Tibial nerve (tissue), 4 donors: ENCODE measurements around the gene ADCY2. TPM values are rescaled to one million over a fixed set of nuclear protein-coding genes. Genes with fewer than 3 reads are reported as not detected.

Source experiments
- DNase-seq, 2 donors: peaks; one replicate each; pipeline ENCODE4 v3.0.0-alpha.2; 2019; ENCODE audit warnings: low spot score in 2 of 2
- H3K27ac ChIP-seq, 4 donors: fragments of 200-600 bp; sonication (generic) in 3 of 4; one replicate each; pipeline ENCODE4 v1.5.1; 2017 to 2019; ENCODE audit warnings: mild to moderate bottlenecking in 1 of 4
- H3K27me3 ChIP-seq, 2 donors: fragments of 200-600 bp; sonication (generic) in 1 of 2; one replicate each; pipeline versions ENCODE4 v1.5.1 to v1.6.0; 2017 to 2019
- H3K36me3 ChIP-seq, 3 donors: fragments of 200-600 bp; sonication (generic); one replicate each; pipeline ENCODE4 v1.5.1; 2018 to 2019
- H3K4me1 ChIP-seq, 4 donors: fragments of 200-600 bp; sonication (generic) in 3 of 4; one replicate each; pipeline ENCODE4 v1.5.1; 2017 to 2019
- H3K4me3 ChIP-seq, 4 donors: fragments of 200-600 bp; sonication (generic) in 3 of 4; one replicate each; pipeline ENCODE4 v1.5.1; 2017 to 2019; ENCODE audit warnings: mild to moderate bottlenecking in 1 of 4, moderate library complexity in 1 of 4
- H3K9me3 ChIP-seq, 4 donors: fragments of 200-600 bp; sonication (generic) in 3 of 4; one replicate each; pipeline ENCODE4 v1.5.1; 2017 to 2019
- EP300 ChIP-seq, 2 donors: sonication (generic); formaldehyde crosslinking; IDR thresholded peaks; one replicate each; pipeline ENCODE4 v1.6.1; 2017; ENCODE audit warnings: antibody characterized with exemption in 2 of 2, mild to moderate bottlenecking in 1 of 2
- POLR2A ChIP-seq, 2 donors: fragments of 450-650 bp; IDR thresholded peaks; one replicate each; pipeline ENCODE4 v1.6.1; 2017; ENCODE audit warnings: antibody characterized with exemption in 2 of 2, mild to moderate bottlenecking in 2 of 2, moderate library complexity in 2 of 2
- WGBS, 2 donors: methylation state at CpG; one replicate each; pipeline ENCODE4 v1.1.5; 2018; 5-methylcytosine and 5-hydroxymethylcytosine counted together
- total RNA-seq, 4 donors: library from RNA; depleted of rRNA; stranded (reverse); fragments of >200 nt; gene quantifications; one replicate each; pipeline ENCODE4 v1.1.0, GENCODE V29; 2016
- TF ChIP-seq, protein P1 (sequence below), 5 experiments: fragments of 200-600 bp in 3 of 5; fragments of 450-650 bp in 2 of 5; sonication (generic) in 3 of 5; IDR thresholded peaks; one replicate each; pipeline ENCODE4 v1.5.1; 2016 to 2019; ENCODE audit warnings: antibody characterized with exemption in 5 of 5, mild to moderate bottlenecking in 3 of 5, moderate library complexity in 2 of 5

ADCY2 gene
- total RNA-seq, 4 donors from 2014 or later: 4.2 to 11.8 (median 10.0) TPM

- TF ChIP-seq EP300 (IDR thresholded peaks at IDR 0.05): no peak
- TF ChIP-seq, protein P1, sequence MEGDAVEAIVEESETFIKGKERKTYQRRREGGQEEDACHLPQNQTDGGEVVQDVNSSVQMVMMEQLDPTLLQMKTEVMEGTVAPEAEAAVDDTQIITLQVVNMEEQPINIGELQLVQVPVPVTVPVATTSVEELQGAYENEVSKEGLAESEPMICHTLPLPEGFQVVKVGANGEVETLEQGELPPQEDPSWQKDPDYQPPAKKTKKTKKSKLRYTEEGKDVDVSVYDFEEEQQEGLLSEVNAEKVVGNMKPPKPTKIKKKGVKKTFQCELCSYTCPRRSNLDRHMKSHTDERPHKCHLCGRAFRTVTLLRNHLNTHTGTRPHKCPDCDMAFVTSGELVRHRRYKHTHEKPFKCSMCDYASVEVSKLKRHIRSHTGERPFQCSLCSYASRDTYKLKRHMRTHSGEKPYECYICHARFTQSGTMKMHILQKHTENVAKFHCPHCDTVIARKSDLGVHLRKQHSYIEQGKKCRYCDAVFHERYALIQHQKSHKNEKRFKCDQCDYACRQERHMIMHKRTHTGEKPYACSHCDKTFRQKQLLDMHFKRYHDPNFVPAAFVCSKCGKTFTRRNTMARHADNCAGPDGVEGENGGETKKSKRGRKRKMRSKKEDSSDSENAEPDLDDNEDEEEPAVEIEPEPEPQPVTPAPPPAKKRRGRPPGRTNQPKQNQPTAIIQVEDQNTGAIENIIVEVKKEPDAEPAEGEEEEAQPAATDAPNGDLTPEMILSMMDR (IDR thresholded peaks at IDR 0.05): no peak
- no peak for TF ChIP-seq POLR2A (IDR thresholded peaks at IDR 0.05)
- Histone ChIP-seq H3K27me3 (no peaks in the 10 kb centered on the region), H3K27ac (no peak overlapping the region), H3K9me3 (peaks cover 0 to 6% (median 0%) of the 10 kb centered on the region in 4 donors), H3K4me1 (no peaks in the 10 kb centered on the region), H3K36me3 (no peaks in the 10 kb centered on the region), H3K4me3 (no peak overlapping the region)
- no peak for DNase-seq
- WGBS, 2 donors: 31 to 46% methylated on average over 6 of the region's 6 CpGs
These were observed 201.2 kb downstream of the ADCY2 start for GRCh38 chr5:7597059-7597642.

GRCh38 chr5:7606840-7607465 is 211.0 kb downstream of the ADCY2 start:
- no peaks in the 10 kb centered on the region for H3K27me3 ChIP-seq
- H3K4me1 ChIP-seq: no peaks in the 10 kb centered on the region
- TF ChIP-seq EP300 (IDR thresholded peaks at IDR 0.05): no peak
- TF ChIP-seq, protein P1 (IDR thresholded peaks at IDR 0.05): no peak
- TF ChIP-seq POLR2A (IDR thresholded peaks at IDR 0.05): no peak
- WGBS, 2 donors: 62 to 63% methylated on average over 4 of the region's 4 CpGs
- DNase-seq: no peak
- H3K27ac ChIP-seq: no peak overlapping the region
- H3K9me3 ChIP-seq: peaks cover 0 to 14% (median 0%) of the 10 kb centered on the region in 4 donors
- no peaks in the 10 kb centered on the region for H3K36me3 ChIP-seq
- H3K4me3 ChIP-seq: no peak overlapping the region

DNA sequence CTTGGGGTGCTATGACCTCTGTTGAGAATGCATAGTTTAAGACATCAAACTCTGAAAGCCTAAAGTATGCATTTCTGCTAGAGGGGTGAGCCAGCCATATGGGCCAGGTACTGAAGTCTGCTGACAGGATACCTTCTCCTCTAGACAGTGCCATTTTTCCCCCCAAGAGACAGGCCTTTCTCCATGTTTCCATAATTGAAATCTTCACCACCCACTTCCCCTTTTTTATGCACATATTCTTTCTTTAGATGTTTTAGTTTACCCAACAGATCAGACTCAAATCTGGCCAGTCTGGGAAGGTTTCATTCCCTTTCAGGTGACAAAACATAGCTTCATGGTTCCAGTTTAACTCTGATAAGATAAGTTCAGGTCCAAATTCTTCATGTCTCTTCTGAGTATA is 212.8 kb downstream of the ADCY2 start:
- no peaks in the 10 kb centered on the region for H3K36me3 ChIP-seq
- no peak for TF ChIP-seq EP300 (IDR thresholded peaks at IDR 0.05)
- TF ChIP-seq, protein P1 (IDR thresholded peaks at IDR 0.05): no peak
- TF ChIP-seq POLR2A (IDR thresholded peaks at IDR 0.05): no peak
- no peaks in the 10 kb centered on the region for H3K9me3 ChIP-seq
- no peaks in the 10 kb centered on the region for H3K27me3 ChIP-seq
- no peak for DNase-seq
- no peak overlapping the region for H3K4me3 ChIP-seq
- no peak overlapping the region for H3K27ac ChIP-seq
- H3K4me1 ChIP-seq: no peaks in the 10 kb centered on the region

DNA sequence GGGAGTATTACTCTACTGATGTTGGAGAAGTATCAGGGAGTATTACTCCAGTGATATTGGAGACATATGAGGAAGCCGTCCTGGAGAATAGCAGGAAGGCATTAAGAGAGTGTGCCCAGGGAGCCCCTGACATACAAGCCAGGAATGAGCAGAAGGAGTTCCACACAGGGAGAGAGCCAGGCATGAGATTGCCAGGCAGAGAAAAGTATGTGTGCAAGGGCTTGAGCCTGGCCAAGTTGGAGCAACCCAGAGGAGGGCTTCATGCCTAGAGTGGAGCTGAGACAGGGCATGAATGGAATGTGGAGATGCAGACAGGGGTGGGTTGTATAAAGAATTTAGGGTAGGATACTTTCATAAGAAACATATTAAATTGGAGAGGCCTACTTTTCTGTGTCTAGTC is 213.8 kb downstream of the ADCY2 start:
- TF ChIP-seq, protein P1 (IDR thresholded peaks at IDR 0.05): no peak
- no peak for TF ChIP-seq POLR2A (IDR thresholded peaks at IDR 0.05)
- TF ChIP-seq EP300 (IDR thresholded peaks at IDR 0.05): no peak
- no peaks in the 10 kb centered on the region for H3K9me3 ChIP-seq
- no peaks in the 10 kb centered on the region for H3K36me3 ChIP-seq
- no peaks in the 10 kb centered on the region for H3K4me1 ChIP-seq
- no peaks in the 10 kb centered on the region for H3K27me3 ChIP-seq
- DNase-seq: no peak
- H3K4me3 ChIP-seq: no peak overlapping the region
- no peak overlapping the region for H3K27ac ChIP-seq
- 26 to 83% methylated on average over 1 of the region's 1 CpG for WGBS, 2 donors

DNA sequence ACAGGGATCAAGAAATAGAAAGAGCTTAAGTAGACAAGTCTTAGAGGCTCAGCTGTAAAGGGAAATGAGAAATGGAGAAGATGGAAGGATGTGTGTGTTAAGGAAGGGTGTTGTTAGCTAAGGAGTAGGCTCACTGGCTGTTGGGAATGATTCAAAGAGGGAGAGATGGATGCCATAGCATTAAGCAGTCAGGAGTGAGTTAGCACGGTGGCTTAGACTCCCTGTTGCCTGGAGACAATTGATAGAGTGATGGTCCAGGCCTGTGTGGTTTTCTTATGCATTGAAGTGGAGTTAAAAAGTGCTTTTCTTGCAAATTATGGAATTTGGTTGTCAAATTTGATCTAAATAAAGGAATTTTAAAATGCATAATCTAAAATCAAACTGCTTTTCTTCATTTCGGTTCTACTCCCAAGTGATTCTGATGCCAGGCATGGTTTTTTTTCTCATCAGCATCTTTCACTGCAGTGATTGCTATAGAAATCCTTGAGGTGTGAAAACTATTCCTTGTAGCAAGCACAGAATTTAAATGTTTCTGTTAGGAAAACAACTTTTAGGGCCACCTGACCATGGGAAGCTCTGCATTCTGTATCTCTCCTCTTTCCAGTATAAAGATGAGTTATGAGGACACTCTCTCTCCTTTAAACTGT is 214.7 kb downstream of the ADCY2 start:
- no peak for DNase-seq
- Histone ChIP-seq H3K4me3 (no peak overlapping the region), H3K27me3 (no peaks in the 10 kb centered on the region), H3K9me3 (no peaks in the 10 kb centered on the region), H3K36me3 (no peaks in the 10 kb centered on the region), H3K4me1 (no peaks in the 10 kb centered on the region), H3K27ac (no peak overlapping the region)
- TF ChIP-seq POLR2A (IDR thresholded peaks at IDR 0.05) (no peak), EP300 (IDR thresholded peaks at IDR 0.05) (no peak)
- TF ChIP-seq, protein P1 (IDR thresholded peaks at IDR 0.05): no peak
- 79% methylated on average over 2 of the region's 2 CpGs for WGBS, 2 donors
